HEK293T (cell line): ENCODE measurements around the gene AKAP11.

Experiments
- BHLHE40 ChIP-seq: fragments of 450-650 bp; IDR thresholded peaks from 2 replicates; pipeline ENCODE4 v1.6.1; 2016; ENCODE audit warnings: mild to moderate bottlenecking, moderate library complexity, borderline replicate concordance
- ELF4 ChIP-seq: fragments of 450-650 bp; IDR thresholded peaks from 2 replicates; pipeline ENCODE4 v1.6.1; 2017; ENCODE audit warnings: antibody characterized with exemption
- FOXA1 ChIP-seq: fragments of 450-650 bp; IDR thresholded peaks from 2 replicates; pipeline ENCODE4 v1.6.1; 2016; ENCODE audit warnings: mild to moderate bottlenecking
- FOXK2 ChIP-seq: fragments of 450-650 bp; IDR thresholded peaks from 2 replicates; pipeline ENCODE4 v1.6.1; 2016; ENCODE audit warnings: mild to moderate bottlenecking
- FOXM1 ChIP-seq: fragments of 450-650 bp; IDR thresholded peaks from 2 replicates; pipeline ENCODE4 v1.6.1; 2017; ENCODE audit warnings: mild to moderate bottlenecking, borderline replicate concordance
- HDGF ChIP-seq: fragments of 450-650 bp; IDR thresholded peaks from 2 replicates; pipeline ENCODE4 v1.6.1; 2017; ENCODE audit warnings: antibody characterized with exemption, borderline replicate concordance
- NFRKB ChIP-seq: fragments of 450-650 bp; IDR thresholded peaks from 2 replicates; pipeline ENCODE4 v1.6.1; 2016; ENCODE audit warnings: mild to moderate bottlenecking, moderate library complexity
- SP1 ChIP-seq: fragments of 450-650 bp; IDR thresholded peaks from 2 replicates; pipeline ENCODE4 v1.6.1; 2017
- SUZ12 ChIP-seq: fragments of 450-650 bp; IDR thresholded peaks from 2 replicates; pipeline ENCODE4 v1.6.1; 2016; ENCODE audit warnings: mild to moderate bottlenecking
- ZNF384 ChIP-seq: fragments of 450-650 bp; IDR thresholded peaks from 2 replicates; pipeline ENCODE4 v1.6.1; 2016

- no peak for TF ChIP-seq ELF4
- TF ChIP-seq FOXA1: no peak
- TF ChIP-seq BHLHE40: no peak
- TF ChIP-seq SP1: no peak
- no peak for TF ChIP-seq SUZ12
- TF ChIP-seq FOXM1: no peak
- TF ChIP-seq FOXK2: no peak
- TF ChIP-seq ZNF384: no peak
- no peak for TF ChIP-seq NFRKB
- no peak for TF ChIP-seq HDGF
Measured at GRCh38 chr13:42229287-42229686, 42.7 kb upstream of the AKAP11 start.
